Cardiac muscle cell (in vitro differentiated cells and primary cell): ENCODE measurements around the gene GPR176. TPM values are rescaled to one million over a fixed set of nuclear protein-coding genes. Genes with fewer than 3 reads are reported as not detected.

ENCODE experiments used
- DNase-seq, 2 donors: peaks; one replicate each; pipeline versions ENCODE4 v3.0.0 to v3.0.0-alpha.2; 2010 to 2017; ENCODE audit warnings: low read depth in 1 of 2, low spot score in 1 of 2
- H3K27ac ChIP-seq: fragments of 200-600 bp; sonication (generic); 2 replicates; pipeline ENCODE4 v1.5.1; 2016
- H3K27me3 ChIP-seq: fragments of 200-600 bp; sonication (generic); 2 replicates; pipeline ENCODE4 v1.6.0; 2016; ENCODE audit warnings: control low read depth
- H3K36me3 ChIP-seq: fragments of 200-600 bp; sonication (generic); 2 replicates; pipeline ENCODE4 v1.5.1; 2016; ENCODE audit warnings: control low read depth
- H3K4me1 ChIP-seq: fragments of 200-600 bp; sonication (generic); 2 replicates; pipeline ENCODE4 v1.8.1; 2017; ENCODE audit warnings: low read depth, mild to moderate bottlenecking, mixed run types
- H3K4me3 ChIP-seq: fragments of 200-600 bp; sonication (generic); 2 replicates; pipeline ENCODE4 v1.5.1; 2016; ENCODE audit warnings: mild to moderate bottlenecking
- H3K9me3 ChIP-seq: fragments of 200-600 bp; sonication (generic); 2 replicates; pipeline ENCODE4 v1.5.1; 2017; ENCODE audit warnings: low read depth, mild to moderate bottlenecking, control low read depth
- polyA plus RNA-seq: library from polyadenylated mRNA; unstranded; fragments of >200 nt; fragmentation: Nextera tagmentation; extraction: Ambion mirVana; gene quantifications from 2 replicates; pipeline ENCODE4 v1.2.1, GENCODE V29; 2016
- total RNA-seq: library from RNA; depleted of rRNA; stranded (reverse); fragments of >200 nt; gene quantifications from 2 replicates; pipeline ENCODE4 v1.2.3, GENCODE V29; 2016
- TF ChIP-seq, protein P1 (sequence below): IDR thresholded peaks from 2 replicates; pipeline ENCODE4 v1.5.1; 2012; ENCODE audit warnings: low read depth, mild to moderate bottlenecking, low read length

Gene GPR176, protein sequence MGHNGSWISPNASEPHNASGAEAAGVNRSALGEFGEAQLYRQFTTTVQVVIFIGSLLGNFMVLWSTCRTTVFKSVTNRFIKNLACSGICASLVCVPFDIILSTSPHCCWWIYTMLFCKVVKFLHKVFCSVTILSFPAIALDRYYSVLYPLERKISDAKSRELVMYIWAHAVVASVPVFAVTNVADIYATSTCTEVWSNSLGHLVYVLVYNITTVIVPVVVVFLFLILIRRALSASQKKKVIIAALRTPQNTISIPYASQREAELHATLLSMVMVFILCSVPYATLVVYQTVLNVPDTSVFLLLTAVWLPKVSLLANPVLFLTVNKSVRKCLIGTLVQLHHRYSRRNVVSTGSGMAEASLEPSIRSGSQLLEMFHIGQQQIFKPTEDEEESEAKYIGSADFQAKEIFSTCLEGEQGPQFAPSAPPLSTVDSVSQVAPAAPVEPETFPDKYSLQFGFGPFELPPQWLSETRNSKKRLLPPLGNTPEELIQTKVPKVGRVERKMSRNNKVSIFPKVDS
- total RNA-seq (3.2 and 5.6 TPM in 2 replicates), polyA plus RNA-seq (1.4 and 5.9 TPM in 2 replicates)

DNA sequence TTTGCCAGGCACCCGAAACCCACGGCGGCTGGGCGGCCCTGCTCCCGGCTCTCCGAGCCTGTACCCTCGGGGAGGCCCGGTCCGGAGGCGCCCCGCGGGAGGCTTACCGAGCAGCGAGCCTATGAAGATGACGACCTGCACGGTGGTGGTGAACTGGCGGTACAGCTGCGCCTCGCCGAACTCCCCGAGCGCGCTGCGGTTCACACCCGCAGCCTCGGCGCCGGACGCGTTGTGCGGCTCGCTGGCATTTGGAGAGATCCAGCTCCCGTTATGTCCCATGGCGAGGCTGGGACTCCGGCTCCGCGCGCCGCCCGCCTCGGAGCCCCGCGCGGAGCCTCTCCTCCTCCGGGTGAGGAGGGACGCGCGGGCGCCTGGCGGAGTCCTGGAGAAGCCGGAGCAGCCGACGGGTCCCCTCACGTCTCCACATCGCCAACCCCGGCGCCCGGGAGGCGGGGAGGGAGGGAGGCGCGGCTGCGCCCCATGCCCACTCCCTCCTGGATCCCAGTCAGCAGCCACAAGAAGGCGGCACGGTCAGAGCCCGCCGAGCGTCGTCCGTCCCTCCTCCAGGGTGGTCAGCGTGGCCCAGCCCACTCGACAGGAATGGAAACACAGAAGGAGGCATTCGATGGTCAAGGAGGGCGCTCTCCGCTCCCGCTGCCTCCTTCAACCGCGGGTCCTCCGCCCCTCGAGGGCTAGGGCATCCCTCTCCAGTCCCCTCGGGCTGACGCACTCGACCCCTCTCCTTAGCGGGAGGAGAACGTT, at the start of gene GPR176:
TSS of gene GPR176 (minus strand) at position 519 of the 762 bp plus-strand sequence. CDS start at position 279, 240 bp downstream.
- TF ChIP-seq, protein P1, sequence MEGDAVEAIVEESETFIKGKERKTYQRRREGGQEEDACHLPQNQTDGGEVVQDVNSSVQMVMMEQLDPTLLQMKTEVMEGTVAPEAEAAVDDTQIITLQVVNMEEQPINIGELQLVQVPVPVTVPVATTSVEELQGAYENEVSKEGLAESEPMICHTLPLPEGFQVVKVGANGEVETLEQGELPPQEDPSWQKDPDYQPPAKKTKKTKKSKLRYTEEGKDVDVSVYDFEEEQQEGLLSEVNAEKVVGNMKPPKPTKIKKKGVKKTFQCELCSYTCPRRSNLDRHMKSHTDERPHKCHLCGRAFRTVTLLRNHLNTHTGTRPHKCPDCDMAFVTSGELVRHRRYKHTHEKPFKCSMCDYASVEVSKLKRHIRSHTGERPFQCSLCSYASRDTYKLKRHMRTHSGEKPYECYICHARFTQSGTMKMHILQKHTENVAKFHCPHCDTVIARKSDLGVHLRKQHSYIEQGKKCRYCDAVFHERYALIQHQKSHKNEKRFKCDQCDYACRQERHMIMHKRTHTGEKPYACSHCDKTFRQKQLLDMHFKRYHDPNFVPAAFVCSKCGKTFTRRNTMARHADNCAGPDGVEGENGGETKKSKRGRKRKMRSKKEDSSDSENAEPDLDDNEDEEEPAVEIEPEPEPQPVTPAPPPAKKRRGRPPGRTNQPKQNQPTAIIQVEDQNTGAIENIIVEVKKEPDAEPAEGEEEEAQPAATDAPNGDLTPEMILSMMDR, result peak; percentile 22
- H3K4me1 ChIP-seq, result no peaks in the 10 kb centered on the region
- DNase-seq, result peak; percentile 57 to 90
- H3K4me3 ChIP-seq, result peak within 1 kb of the TSS; percentile 42
- H3K9me3 ChIP-seq, result no peaks in the 10 kb centered on the region
- H3K36me3 ChIP-seq, result no peaks in the 10 kb centered on the region
- peaks cover 24% of the 10 kb centered on the region for H3K27me3 ChIP-seq
- H3K27ac ChIP-seq, result no peak within 1 kb of the TSS

DNA sequence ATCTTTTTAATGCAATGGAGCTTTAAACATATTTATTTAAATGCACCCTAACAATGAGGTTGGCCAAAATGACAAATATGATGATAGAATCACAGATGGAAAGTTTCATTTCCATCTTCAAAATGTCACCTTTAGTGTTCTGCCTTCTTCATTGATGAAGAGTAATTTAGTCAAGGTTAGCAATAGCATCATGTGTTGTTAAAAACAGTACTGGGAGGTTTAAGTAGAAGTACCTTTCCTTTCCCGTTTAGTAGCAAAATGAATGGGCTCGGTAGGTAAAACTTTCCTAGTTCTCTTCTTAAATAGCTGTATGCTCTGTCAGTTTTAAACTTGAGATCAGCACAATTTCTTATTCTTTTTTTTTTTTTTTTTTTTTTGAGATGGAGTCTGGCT, 48.9 kb upstream of the GPR176 start:
- Histone ChIP-seq H3K27ac (no peak overlapping the region), H3K27me3 (no peaks in the 10 kb centered on the region), H3K4me3 (no peak overlapping the region), H3K36me3 (peaks cover 22% of the 10 kb centered on the region), H3K9me3 (no peaks in the 10 kb centered on the region), H3K4me1 (no peaks in the 10 kb centered on the region)
- TF ChIP-seq, protein P1, result no peak
- DNase-seq, result no peak

DNA sequence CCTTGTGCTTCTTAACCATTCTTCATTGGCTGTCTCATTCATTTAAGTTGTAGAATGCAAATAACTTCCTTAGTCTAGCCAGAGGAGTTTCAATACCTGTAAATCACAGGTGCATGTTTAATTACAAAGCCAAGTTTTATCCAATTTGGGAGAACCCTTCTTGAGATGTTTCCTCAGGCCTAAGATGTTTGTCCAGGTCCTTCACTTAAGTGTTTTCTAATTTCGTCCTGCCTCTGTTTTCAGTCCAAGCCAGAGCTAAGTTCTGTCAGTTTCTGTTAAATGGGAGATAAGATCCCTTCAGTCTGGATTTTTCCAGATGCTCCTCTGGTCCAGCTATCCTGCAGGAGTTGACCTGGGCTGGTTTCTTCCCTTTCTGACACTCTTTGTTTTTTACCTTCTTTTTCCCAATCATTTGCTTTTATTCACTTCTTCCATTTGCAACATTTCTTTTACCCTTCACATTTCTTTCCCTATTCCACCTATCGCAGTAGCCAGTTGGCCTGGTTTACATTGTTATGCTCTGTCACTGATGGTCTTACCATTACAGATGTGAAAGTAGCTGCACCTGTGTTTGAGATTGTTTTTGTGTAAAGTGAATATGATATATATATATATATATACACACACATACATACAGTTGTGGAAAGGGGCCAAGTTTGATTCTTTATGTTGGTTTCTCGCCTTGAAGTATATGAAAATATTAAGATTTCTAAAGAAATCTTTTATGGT, 48.4 kb upstream of the GPR176 start:
- no peaks in the 10 kb centered on the region for H3K9me3 ChIP-seq
- no peak for DNase-seq
- no peak overlapping the region for H3K4me3 ChIP-seq
- no peaks in the 10 kb centered on the region for H3K27me3 ChIP-seq
- no peaks in the 10 kb centered on the region for H3K4me1 ChIP-seq
- TF ChIP-seq, protein P1, result no peak
- peaks cover 21% of the 10 kb centered on the region for H3K36me3 ChIP-seq
- H3K27ac ChIP-seq, result no peak overlapping the region

DNA sequence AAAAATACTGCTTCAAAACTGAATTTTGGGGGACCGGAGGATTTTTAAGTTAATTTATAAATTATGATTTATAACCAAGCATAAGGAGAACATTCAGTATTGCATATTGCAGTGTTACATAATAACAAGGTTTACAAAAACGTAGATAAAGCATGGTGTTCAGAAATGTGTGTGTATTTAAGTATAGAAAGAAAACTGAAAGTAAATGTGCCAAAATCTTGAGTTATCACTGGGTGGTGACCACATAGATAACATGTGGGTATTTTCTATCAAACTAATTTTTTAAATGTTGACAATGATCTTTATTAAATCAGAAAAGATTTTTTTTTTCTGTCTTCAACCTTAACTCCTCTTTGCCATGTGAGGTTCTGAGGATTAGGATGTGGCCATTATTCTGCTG, 46.5 kb upstream of the GPR176 start:
- Histone ChIP-seq H3K4me3 (no peak overlapping the region), H3K36me3 (peaks cover 28% of the 10 kb centered on the region), H3K9me3 (no peaks in the 10 kb centered on the region), H3K27ac (no peak overlapping the region), H3K27me3 (no peaks in the 10 kb centered on the region), H3K4me1 (no peaks in the 10 kb centered on the region)
- DNase-seq, result no peak
- TF ChIP-seq, protein P1, result no peak

DNA sequence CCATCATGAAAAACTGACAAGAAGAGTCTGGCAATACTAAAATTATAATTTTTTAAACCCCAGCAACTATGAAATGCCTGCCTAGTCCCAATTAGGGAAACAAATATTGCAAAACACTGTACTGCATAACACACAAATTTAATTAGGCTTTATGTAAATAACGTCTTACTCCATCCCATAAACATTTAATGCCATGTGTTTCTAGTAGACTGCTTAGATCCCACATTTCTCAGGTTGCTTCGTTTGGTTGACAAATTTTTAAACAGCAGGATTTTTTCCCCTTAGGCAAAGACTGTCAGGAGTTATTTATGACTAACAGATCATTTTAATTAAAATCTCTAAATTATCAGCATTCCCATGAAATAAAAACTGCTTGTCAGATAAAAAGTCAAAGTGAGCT, 43.7 kb upstream of the GPR176 start:
- Histone ChIP-seq H3K27me3 (no peaks in the 10 kb centered on the region), H3K4me3 (no peak overlapping the region), H3K4me1 (no peaks in the 10 kb centered on the region), H3K36me3 (peaks cover 28% of the 10 kb centered on the region), H3K9me3 (no peaks in the 10 kb centered on the region), H3K27ac (no peak overlapping the region)
- TF ChIP-seq, protein P1, result no peak
- DNase-seq, result no peak
